ENCODE measurements around the gene SRCIN1.
"Not testable (repeated sequence)": the region's sequence is repeated elsewhere in the genome, so short reads cannot be mapped to it uniquely, and the experiment has no call there.

SRCIN1 gene

GRCh38 chr17:38528141-38528540 lies 77.6 kb downstream of the SRCIN1 start:
- FAIRE-seq; DNase-seq (ENCODE audit: extremely low spot score, insufficient read length, low read depth): not testable (repeated sequence)

- not testable (repeated sequence) for FAIRE-seq; DNase-seq (ENCODE audit: extremely low spot score, insufficient read length, low read depth)
These were observed 79.2 kb downstream of the SRCIN1 start for GRCh38 chr17:38526526-38526925.

- no peak for FAIRE-seq
- no peak for DNase-seq (ENCODE audit: extremely low spot score, insufficient read length, low read depth)
These were observed 93.2 kb downstream of the SRCIN1 start for GRCh38 chr17:38512473-38513058.

- FAIRE-seq (no peak), DNase-seq (ENCODE audit: extremely low spot score, insufficient read length, low read depth) (no peak)
These were observed 94.3 kb downstream of the SRCIN1 start for GRCh38 chr17:38511150-38512108.

- FAIRE-seq (no peak), DNase-seq (ENCODE audit: extremely low spot score, insufficient read length, low read depth) (no peak)
These were observed 95.2 kb downstream of the SRCIN1 start for GRCh38 chr17:38510421-38511149.

GRCh38 chr17:38509772-38510420 lies 95.9 kb downstream of the SRCIN1 start:
- no peak for FAIRE-seq
- no peak for DNase-seq (ENCODE audit: extremely low spot score, insufficient read length, low read depth)

- FAIRE-seq = no peak
- DNase-seq (ENCODE audit: extremely low spot score, insufficient read length, low read depth) = peak; percentile 75
These were observed 96.6 kb downstream of the SRCIN1 start for GRCh38 chr17:38508954-38509771.

GRCh38 chr17:38508570-38508950 lies 97.2 kb downstream of the SRCIN1 start:
- DNase-seq (ENCODE audit: extremely low spot score, insufficient read length, low read depth) = no peak
- no peak for FAIRE-seq

GRCh38 chr17:38507921-38508569 lies 97.7 kb downstream of the SRCIN1 start:
- no peak for DNase-seq (ENCODE audit: extremely low spot score, insufficient read length, low read depth)
- no peak for FAIRE-seq

- no peak for DNase-seq (ENCODE audit: extremely low spot score, insufficient read length, low read depth)
These were observed 98.3 kb downstream of the SRCIN1 start for GRCh38 chr17:38507436-38507835.

GRCh38 chr17:38504216-38504615 lies 101.5 kb downstream of the SRCIN1 start:
- no peak for FAIRE-seq
- no peak for DNase-seq (ENCODE audit: extremely low spot score, insufficient read length, low read depth)

More at GRCh38 chr17:38507436-38507835, 98.3 kb downstream of the SRCIN1 start:
- no peak for FAIRE-seq

- DNase-seq (ENCODE audit: extremely low spot score, insufficient read length, low read depth); FAIRE-seq: not testable (repeated sequence)
These were observed 102.4 kb downstream of the SRCIN1 start for GRCh38 chr17:38503286-38503913.

GRCh38 chr17:38501718-38502117 lies 104.0 kb downstream of the SRCIN1 start:
- FAIRE-seq; DNase-seq (ENCODE audit: extremely low spot score, insufficient read length, low read depth): not testable (repeated sequence)

- not testable (repeated sequence) for DNase-seq (ENCODE audit: extremely low spot score, insufficient read length, low read depth); FAIRE-seq
These were observed 106.5 kb downstream of the SRCIN1 start for GRCh38 chr17:38499230-38499629.

GRCh38 chr17:38498353-38498752 lies 107.4 kb downstream of the SRCIN1 start:
- DNase-seq (ENCODE audit: extremely low spot score, insufficient read length, low read depth) (no peak), FAIRE-seq (no peak)

GRCh38 chr17:38497656-38498055 lies 108.1 kb downstream of the SRCIN1 start:
- FAIRE-seq; DNase-seq (ENCODE audit: extremely low spot score, insufficient read length, low read depth): not testable (repeated sequence)

- DNase-seq (ENCODE audit: extremely low spot score, insufficient read length, low read depth); FAIRE-seq: not testable (repeated sequence)
These were observed 111.6 kb downstream of the SRCIN1 start for GRCh38 chr17:38494152-38494551.

Measured in GM18507 (cell line).